ENCODE measurements around the gene MYO7A. TPM values are rescaled to one million over a fixed set of nuclear protein-coding genes. Genes with fewer than 3 reads are reported as not detected.

The MYO7A gene
- total RNA-seq, 1 donor from 2014 or later, result 0.18 TPM

GRCh38 chr11:77196961-77197360 lies 68.9 kb downstream of the MYO7A start:
- no peak for DNase-seq (ENCODE audit: extremely low read depth, low read depth, low spot score)

- no peak for DNase-seq (ENCODE audit: extremely low read depth, low read depth, low spot score)
These were observed 69.7 kb downstream of the MYO7A start for GRCh38 chr11:77197626-77198320.

- no peak for DNase-seq (ENCODE audit: extremely low read depth, low read depth, low spot score)
These were observed 70.4 kb downstream of the MYO7A start for GRCh38 chr11:77198440-77198849.

GRCh38 chr11:77199137-77199745 lies 71.2 kb downstream of the MYO7A start:
- DNase-seq (ENCODE audit: extremely low read depth, low read depth, low spot score), result no peak

GRCh38 chr11:77200351-77201268 lies 72.6 kb downstream of the MYO7A start:
- no peak for DNase-seq (ENCODE audit: extremely low read depth, low read depth, low spot score)

GRCh38 chr11:77201370-77201769 lies 73.3 kb downstream of the MYO7A start:
- no peak for DNase-seq (ENCODE audit: extremely low read depth, low read depth, low spot score)

GRCh38 chr11:77201991-77202841 lies 74.2 kb downstream of the MYO7A start:
- no peak for DNase-seq (ENCODE audit: extremely low read depth, low read depth, low spot score)

- no peak for DNase-seq (ENCODE audit: extremely low read depth, low read depth, low spot score)
These were observed 75.2 kb downstream of the MYO7A start for GRCh38 chr11:77202941-77203900.

- no peak for DNase-seq (ENCODE audit: extremely low read depth, low read depth, low spot score)
These were observed 76.1 kb downstream of the MYO7A start for GRCh38 chr11:77203901-77204753.

GRCh38 chr11:77204754-77205466 lies 76.9 kb downstream of the MYO7A start:
- DNase-seq (ENCODE audit: extremely low read depth, low read depth, low spot score), result no peak

GRCh38 chr11:77205467-77206263 lies 77.6 kb downstream of the MYO7A start:
- no peak for DNase-seq (ENCODE audit: extremely low read depth, low read depth, low spot score)

- DNase-seq (ENCODE audit: extremely low read depth, low read depth, low spot score), result no peak
These were observed 78.4 kb downstream of the MYO7A start for GRCh38 chr11:77206264-77207018.

- no peak for DNase-seq (ENCODE audit: extremely low read depth, low read depth, low spot score)
These were observed 79.0 kb downstream of the MYO7A start for GRCh38 chr11:77207019-77207485.

GRCh38 chr11:77207618-77208313 lies 79.7 kb downstream of the MYO7A start:
- DNase-seq (ENCODE audit: extremely low read depth, low read depth, low spot score), result no peak

GRCh38 chr11:77208535-77208934 lies 80.5 kb downstream of the MYO7A start:
- DNase-seq (ENCODE audit: extremely low read depth, low read depth, low spot score), result no peak

- DNase-seq (ENCODE audit: extremely low read depth, low read depth, low spot score), result no peak
These were observed 81.6 kb downstream of the MYO7A start for GRCh38 chr11:77209663-77210062.

Measured in glomerular endothelial cell (primary cell).